HEK293 (cell line): ENCODE results near the gene SLF1.

Experiments used
- BCL11B ChIP-seq: fragments of 450-650 bp; formaldehyde crosslinking; IDR thresholded peaks from 2 replicates; pipeline ENCODE4 v1.5.1; 2016; ENCODE audit warnings: low read depth, missing biosample characterization, missing genetic modification characterization
- ELK4 ChIP-seq: IDR thresholded peaks from 2 replicates; pipeline ENCODE4 v1.6.1; 2011; ENCODE audit warnings: mild to moderate bottlenecking, low read depth, low read length, borderline replicate concordance
- FEZF1 ChIP-seq: fragments of 450-650 bp; formaldehyde crosslinking; IDR thresholded peaks from 2 replicates; pipeline ENCODE4 v1.5.1; 2016; ENCODE audit warnings: missing biosample characterization, missing genetic modification characterization
- GLI4 ChIP-seq: fragments of 450-650 bp; formaldehyde crosslinking; IDR thresholded peaks from 2 replicates; pipeline ENCODE4 v1.5.1; 2016; ENCODE audit warnings: missing biosample characterization, missing genetic modification characterization
- OSR2 ChIP-seq: fragments of 450-650 bp; formaldehyde crosslinking; IDR thresholded peaks from 2 replicates; pipeline ENCODE4 v1.5.1; 2016; ENCODE audit warnings: missing biosample characterization, missing genetic modification characterization
- ZBTB1 ChIP-seq: fragments of 450-650 bp; formaldehyde crosslinking; IDR thresholded peaks from 2 replicates; pipeline ENCODE4 v1.5.1; 2016; ENCODE audit warnings: missing biosample characterization, missing genetic modification characterization
- ZBTB17 ChIP-seq: fragments of 450-650 bp; formaldehyde crosslinking; IDR thresholded peaks from 2 replicates; pipeline ENCODE4 v1.5.1; 2016; ENCODE audit warnings: missing biosample characterization, missing genetic modification characterization
- ZEB2 ChIP-seq: fragments of 450-650 bp; formaldehyde crosslinking; IDR thresholded peaks from 2 replicates; pipeline ENCODE4 v1.5.1; 2016; ENCODE audit warnings: missing biosample characterization, missing genetic modification characterization
- ZNF112 ChIP-seq: fragments of 450-650 bp; formaldehyde crosslinking; IDR thresholded peaks from 2 replicates; pipeline ENCODE4 v1.5.0; 2017; ENCODE audit warnings: missing biosample characterization, missing genetic modification characterization
- ZNF155 ChIP-seq: fragments of 450-650 bp; formaldehyde crosslinking; IDR thresholded peaks from 2 replicates; pipeline ENCODE4 v1.5.1; 2016; ENCODE audit warnings: missing biosample characterization, missing genetic modification characterization
- ZNF19 ChIP-seq: fragments of 450-650 bp; formaldehyde crosslinking; IDR thresholded peaks from 2 replicates; pipeline ENCODE4; 2016; ENCODE audit warnings: missing biosample characterization, missing genetic modification characterization, low read depth
- ZNF24 ChIP-seq: fragments of 450-650 bp; formaldehyde crosslinking; IDR thresholded peaks from 2 replicates; pipeline ENCODE4 v1.5.1; 2016; ENCODE audit warnings: missing biosample characterization, missing genetic modification characterization
- ZNF335 ChIP-seq: fragments of 450-650 bp; formaldehyde crosslinking; conservative IDR thresholded peaks from 2 replicates; pipeline ENCODE4 v1.5.1; 2016; ENCODE audit warnings: missing biosample characterization, missing genetic modification characterization
- ZNF366 ChIP-seq: fragments of 450-650 bp; formaldehyde crosslinking; conservative IDR thresholded peaks from 2 replicates; pipeline ENCODE4 v1.5.1; 2016; ENCODE audit warnings: missing biosample characterization, missing genetic modification characterization
- ZNF398 ChIP-seq: fragments of 450-650 bp; formaldehyde crosslinking; IDR thresholded peaks from 2 replicates; pipeline ENCODE4 v1.5.1; 2017; ENCODE audit warnings: missing biosample characterization, missing genetic modification characterization
- ZNF530 ChIP-seq: fragments of 450-650 bp; formaldehyde crosslinking; IDR thresholded peaks from 2 replicates; pipeline ENCODE4 v1.5.1; 2016; ENCODE audit warnings: low read depth, missing biosample characterization, missing genetic modification characterization
- ZNF544 ChIP-seq: fragments of 450-650 bp; formaldehyde crosslinking; IDR thresholded peaks from 2 replicates; pipeline ENCODE4 v1.5.0; 2017; ENCODE audit warnings: missing biosample characterization, missing genetic modification characterization
- ZNF600 ChIP-seq: fragments of 450-650 bp; formaldehyde crosslinking; IDR thresholded peaks from 2 replicates; pipeline ENCODE4 v1.5.1; 2016; ENCODE audit warnings: missing biosample characterization, missing genetic modification characterization
- ZNF639 ChIP-seq: fragments of 450-650 bp; formaldehyde crosslinking; IDR thresholded peaks from 2 replicates; pipeline ENCODE4 v1.5.1; 2016; ENCODE audit warnings: missing biosample characterization, missing genetic modification characterization
- ZNF654 ChIP-seq: fragments of 450-650 bp; formaldehyde crosslinking; IDR thresholded peaks from 2 replicates; pipeline ENCODE4 v1.5.1; 2016; ENCODE audit warnings: low read depth, missing biosample characterization, missing genetic modification characterization
- ZNF692 ChIP-seq: fragments of 450-650 bp; formaldehyde crosslinking; IDR thresholded peaks from 2 replicates; pipeline ENCODE4 v1.5.1; 2016; ENCODE audit warnings: missing biosample characterization, missing genetic modification characterization
- ZNF792 ChIP-seq: fragments of 450-650 bp; formaldehyde crosslinking; IDR thresholded peaks from 2 replicates; pipeline ENCODE4 v1.5.1; 2016; ENCODE audit warnings: missing biosample characterization, missing genetic modification characterization
- ZNF843 ChIP-seq: fragments of 450-650 bp; formaldehyde crosslinking; IDR thresholded peaks from 2 replicates; pipeline ENCODE4 v1.5.1; 2016; ENCODE audit warnings: missing biosample characterization, missing genetic modification characterization
- ZXDB ChIP-seq: fragments of 450-650 bp; formaldehyde crosslinking; IDR thresholded peaks from 2 replicates; pipeline ENCODE4 v1.5.1; 2016; ENCODE audit warnings: missing biosample characterization, missing genetic modification characterization

Gene SLF1

GRCh38 chr5:94693043-94693822 lies 74.8 kb downstream of the SLF1 start (continued):
- TF ChIP-seq ZNF398 (tag by site-specific recombination) (no peak), ZNF112 (tag by site-specific recombination) (no peak), ZNF654 (tag by site-specific recombination) (peak; percentile 74), FEZF1 (peak; percentile 50), ZNF843 (peak; percentile 66), ZNF544 (no peak), ZNF639 (tag by site-specific recombination) (peak; percentile 31; the same call in 1 of the 2 replicates), ZBTB1 (tag by site-specific recombination) (0 out of 2 replicates have a peak, but pooled peaks have one; percentile 24), ZNF24 (tag by site-specific recombination) (peak; percentile 54; the same call in 1 of the 2 replicates), ZNF692 (tag by site-specific recombination) (peak; percentile 57; the same call in 1 of the 2 replicates), ZEB2 (tag by site-specific recombination) (peak; percentile 85), ZNF792 (no peak), ELK4 (no peak), ZNF335 (peak; percentile 26), ZNF155 (tag by site-specific recombination) (no peak), ZNF19 (no peak), ZBTB17 (tag by site-specific recombination) (peak; percentile 20; the same call in 1 of the 2 replicates), OSR2 (tag by site-specific recombination) (0 out of 2 replicates have a peak, but pooled peaks have one; percentile 23), ZNF366 (tag by site-specific recombination) (peak; percentile 64; the same call in 1 of the 2 replicates), BCL11B (tag by site-specific recombination) (0 out of 2 replicates have a peak, but pooled peaks have one; percentile 45), ZNF600 (tag by site-specific recombination) (no peak), ZXDB (tag by site-specific recombination) (peak; percentile 76), ZNF530 (tag by site-specific recombination) (no peak), GLI4 (tag by site-specific recombination) (no peak)
- TF ChIP-seq, all 188 proteins: peak for 19
